Karpas-422 (cell line): ENCODE results near the gene FAT1. TPM values are rescaled to one million over a fixed set of nuclear protein-coding genes. Genes with fewer than 3 reads are reported as not detected.

Source experiments
- DNase-seq: peaks from one replicate; pipeline ENCODE4 v3.0.0-alpha.2; 2015
- H2AFZ ChIP-seq: fragments of 200-600 bp; sonication (generic); 2 replicates; pipeline ENCODE4 v1.6.1; 2014; ENCODE audit warnings: antibody characterized with exemption, low read length, mixed read lengths
- H3K27ac ChIP-seq: fragments of 200-600 bp; sonication (generic); 2 replicates; pipeline ENCODE4 v1.5.1; 2014; ENCODE audit warnings: mild to moderate bottlenecking, low read length, moderate library complexity
- H3K27me3 ChIP-seq: fragments of 200-600 bp; sonication (generic); 2 replicates; pipeline ENCODE4 v1.6.1; 2014; ENCODE audit warnings: low read length, mixed read lengths
- H3K36me3 ChIP-seq: fragments of 200-600 bp; sonication (generic); 2 replicates; pipeline ENCODE4 v1.6.1; 2014; ENCODE audit warnings: low read length, mixed read lengths; ENCODE audit not compliant: insufficient read depth
- H3K4me1 ChIP-seq: fragments of 200-600 bp; sonication (generic); 2 replicates; pipeline ENCODE4 v1.6.1; 2014; ENCODE audit warnings: mild to moderate bottlenecking, low read length, mixed read lengths
- H3K4me2 ChIP-seq: fragments of 200-600 bp; sonication (generic); 2 replicates; pipeline ENCODE4 v1.6.1; 2014; ENCODE audit warnings: low read length, low read depth, mild to moderate bottlenecking; ENCODE audit not compliant: poor library complexity, severe bottlenecking
- H3K4me3 ChIP-seq: fragments of 200-600 bp; sonication (generic); 2 replicates; pipeline ENCODE4 v1.5.1; 2014; ENCODE audit warnings: mild to moderate bottlenecking, antibody characterized with exemption, low read length, mixed read lengths
- H3K79me2 ChIP-seq: fragments of 200-600 bp; sonication (generic); 2 replicates; pipeline ENCODE4 v1.6.1; 2014; ENCODE audit warnings: mild to moderate bottlenecking, low read length, mixed read lengths
- H3K9ac ChIP-seq: fragments of 200-600 bp; sonication (generic); 2 replicates; pipeline ENCODE4 v1.6.0; 2014; ENCODE audit warnings: low read length
- H3K9me2 ChIP-seq: fragments of 200-600 bp; sonication (generic), shearing (Covaris generic); replicated peaks from 2 replicates; pipeline ENCODE4 v1.6.0; 2014; ENCODE audit warnings: mild to moderate bottlenecking, low read length, moderate library complexity; ENCODE audit not compliant: insufficient read depth
- H3K9me3 ChIP-seq: fragments of 300-700, 200-600 bp; sonication (generic); 2 replicates; pipeline ENCODE4 v1.6.1; 2014; ENCODE audit warnings: low read length, mixed read lengths
- H4K20me1 ChIP-seq: fragments of 200-600 bp; sonication (generic); 2 replicates; pipeline ENCODE4 v1.6.1; 2014; ENCODE audit warnings: mild to moderate bottlenecking, antibody characterized with exemption, low read length, low read depth; ENCODE audit not compliant: insufficient read depth
- total RNA-seq: library from RNA; depleted of rRNA; stranded (reverse); fragments of >200 nt; shearing (Covaris generic); gene quantifications from 2 replicates; pipeline ENCODE4 v1.2.3, GENCODE V29; 2014; ENCODE audit warnings: low replicate concordance

Gene FAT1
- total RNA-seq, 1 experiment from 2014 or later = 0.15 TPM

DNA sequence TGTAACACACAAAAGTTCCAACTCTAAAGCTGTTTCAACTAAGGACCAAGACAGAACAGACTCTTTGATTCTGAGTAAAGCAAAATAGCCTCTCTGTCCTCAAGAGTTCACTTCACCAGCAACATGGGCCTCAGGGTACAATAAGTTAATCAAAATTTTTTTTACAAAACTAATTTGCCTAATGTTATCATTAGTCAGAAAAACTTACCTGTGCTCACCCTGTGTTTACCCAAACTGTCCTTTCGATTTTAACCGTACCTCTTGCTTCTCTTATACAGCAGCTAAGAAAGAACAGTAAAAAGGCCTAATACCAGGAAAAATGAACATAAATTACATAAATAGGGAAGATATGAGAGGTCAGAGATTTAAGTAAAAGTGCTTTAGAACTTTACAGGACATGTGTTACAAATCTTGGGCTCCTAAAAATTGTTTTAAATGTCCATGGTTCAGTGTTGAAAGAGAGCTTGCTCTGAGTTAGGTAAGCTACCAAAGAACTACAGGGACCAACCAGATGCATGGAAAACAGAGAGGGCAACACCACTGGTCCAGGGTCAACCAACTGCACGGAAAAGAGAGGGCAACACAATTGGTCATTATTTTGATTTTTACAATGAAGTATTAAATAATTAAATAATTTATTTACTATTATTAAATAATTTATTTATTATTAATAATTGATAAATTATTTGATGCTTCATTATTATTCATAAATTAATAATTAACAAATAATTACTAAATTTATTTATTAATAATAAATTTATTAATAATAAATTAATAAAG lies 73.1 kb downstream of the FAT1 start:
- Histone ChIP-seq H4K20me1 (no peaks in the 10 kb centered on the region), H3K36me3 (no peaks in the 10 kb centered on the region)
- DNase-seq = no peak

GRCh38 chr4:186647821-186648220 lies 75.8 kb downstream of the FAT1 start:
- Histone ChIP-seq H2AFZ (no peak overlapping the region), H3K79me2 (no peaks in the 10 kb centered on the region), H3K4me1 (no peaks in the 10 kb centered on the region), H3K36me3 (no peaks in the 10 kb centered on the region), H3K27ac (no peak overlapping the region), H3K9ac (no peak overlapping the region), H3K9me3 (no peaks in the 10 kb centered on the region), H3K4me2 (no peak overlapping the region), H4K20me1 (no peaks in the 10 kb centered on the region), H3K4me3 (no peak overlapping the region), H3K27me3 (no peaks in the 10 kb centered on the region), H3K9me2 (no peaks in the 10 kb centered on the region)
- no peak for DNase-seq

More for the DNA sequence above, 73.1 kb downstream of the FAT1 start:
- Histone ChIP-seq H3K9me2 (no peaks in the 10 kb centered on the region), H3K9ac (no peak overlapping the region), H3K4me3 (no peak overlapping the region), H3K9me3 (no peaks in the 10 kb centered on the region), H3K79me2 (no peaks in the 10 kb centered on the region), H2AFZ (no peak overlapping the region), H3K27ac (no peak overlapping the region), H3K4me2 (no peak overlapping the region), H3K27me3 (no peaks in the 10 kb centered on the region), H3K4me1 (no peaks in the 10 kb centered on the region)

DNA sequence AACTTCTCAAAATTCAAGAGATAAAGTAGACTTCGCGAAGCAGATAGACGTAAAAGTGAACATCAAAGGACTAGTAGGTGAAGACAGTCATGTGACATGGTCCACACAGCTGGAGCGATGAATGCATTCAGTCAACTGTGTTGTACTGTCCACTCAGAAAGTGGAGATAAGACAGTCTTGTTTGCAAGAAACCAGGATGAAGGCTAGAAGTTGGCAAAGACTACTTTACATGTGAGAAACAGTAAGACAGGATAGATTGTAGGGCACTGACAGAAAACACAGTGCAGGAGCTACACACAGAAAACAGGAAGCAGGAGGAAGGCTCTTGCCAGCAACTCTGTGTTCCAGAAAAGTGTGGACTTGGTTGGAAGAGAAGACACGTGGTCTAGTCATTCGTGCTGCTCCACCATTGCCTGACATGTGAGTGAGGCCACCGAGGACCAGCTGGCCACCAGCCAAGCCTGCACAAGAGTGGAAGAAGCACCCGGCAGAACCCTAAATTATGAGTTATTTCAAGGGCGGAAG lies 78.9 kb downstream of the FAT1 start:
- Histone ChIP-seq H3K4me2 (no peak overlapping the region), H3K27me3 (no peaks in the 10 kb centered on the region), H4K20me1 (no peaks in the 10 kb centered on the region), H3K4me1 (no peaks in the 10 kb centered on the region), H3K9me3 (no peaks in the 10 kb centered on the region), H3K4me3 (no peak overlapping the region), H3K27ac (no peak overlapping the region), H3K9ac (no peak overlapping the region), H3K79me2 (no peaks in the 10 kb centered on the region), H2AFZ (no peak overlapping the region), H3K36me3 (no peaks in the 10 kb centered on the region), H3K9me2 (no peaks in the 10 kb centered on the region)
- no peak for DNase-seq

GRCh38 chr4:186644311-186644638 lies 79.4 kb downstream of the FAT1 start:
- Histone ChIP-seq H2AFZ (no peak overlapping the region), H3K9me2 (no peaks in the 10 kb centered on the region), H4K20me1 (no peaks in the 10 kb centered on the region), H3K4me1 (no peaks in the 10 kb centered on the region), H3K9me3 (no peaks in the 10 kb centered on the region), H3K36me3 (no peaks in the 10 kb centered on the region), H3K4me3 (no peak overlapping the region), H3K4me2 (no peak overlapping the region), H3K79me2 (no peaks in the 10 kb centered on the region), H3K27me3 (no peaks in the 10 kb centered on the region), H3K27ac (no peak overlapping the region), H3K9ac (no peak overlapping the region)
- DNase-seq = no peak

GRCh38 chr4:186643501-186644310 lies 80.0 kb downstream of the FAT1 start:
- no peaks in the 10 kb centered on the region for H3K27me3 ChIP-seq
- H3K9me2 ChIP-seq = no peaks in the 10 kb centered on the region
- no peaks in the 10 kb centered on the region for H3K79me2 ChIP-seq
- no peaks in the 10 kb centered on the region for H3K9me3 ChIP-seq
- no peaks in the 10 kb centered on the region for H4K20me1 ChIP-seq
- no peak overlapping the region for H3K4me3 ChIP-seq
- H3K9ac ChIP-seq = no peak overlapping the region
- no peak overlapping the region for H2AFZ ChIP-seq
- H3K4me2 ChIP-seq = no peak overlapping the region
- DNase-seq = no peak
- H3K27ac ChIP-seq = no peak overlapping the region
- H3K4me1 ChIP-seq = no peaks in the 10 kb centered on the region
- no peaks in the 10 kb centered on the region for H3K36me3 ChIP-seq

- H4K20me1 ChIP-seq = no peaks in the 10 kb centered on the region
- no peaks in the 10 kb centered on the region for H3K4me1 ChIP-seq
- H3K4me2 ChIP-seq = no peak overlapping the region
- H3K9ac ChIP-seq = no peak overlapping the region
- no peak overlapping the region for H3K27ac ChIP-seq
- H3K4me3 ChIP-seq = no peak overlapping the region
- H3K36me3 ChIP-seq = no peaks in the 10 kb centered on the region
- no peak overlapping the region for H2AFZ ChIP-seq
- H3K27me3 ChIP-seq = no peaks in the 10 kb centered on the region
- H3K9me3 ChIP-seq = no peaks in the 10 kb centered on the region
- no peaks in the 10 kb centered on the region for H3K9me2 ChIP-seq
- H3K79me2 ChIP-seq = no peaks in the 10 kb centered on the region
- no peak for DNase-seq
Measured at GRCh38 chr4:186642998-186643397, 80.7 kb downstream of the FAT1 start.

DNA sequence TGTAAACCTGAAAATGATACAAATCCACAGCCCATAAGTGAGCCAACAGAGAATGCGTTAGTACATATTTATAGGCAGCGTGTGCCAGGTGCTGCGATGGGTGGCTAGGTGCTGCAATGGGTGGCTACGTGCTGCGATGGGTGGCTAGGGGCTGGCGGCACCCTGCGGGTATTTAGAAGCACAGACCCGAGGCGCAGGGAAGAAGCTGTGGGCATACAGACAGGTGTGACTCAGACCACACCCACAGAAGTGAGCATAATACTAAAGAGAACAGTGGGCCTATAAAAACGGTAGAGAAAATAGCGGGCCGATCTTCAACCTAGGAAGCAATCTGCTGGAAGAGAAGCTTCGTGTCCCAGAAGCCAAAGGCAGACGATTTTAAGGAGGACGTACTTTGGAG lies 81.1 kb downstream of the FAT1 start:
- Histone ChIP-seq H3K9me2 (no peaks in the 10 kb centered on the region), H3K27me3 (no peaks in the 10 kb centered on the region), H3K9ac (no peak overlapping the region), H4K20me1 (no peaks in the 10 kb centered on the region), H3K4me2 (no peak overlapping the region), H3K27ac (no peak overlapping the region), H2AFZ (no peak overlapping the region), H3K4me3 (no peak overlapping the region), H3K9me3 (no peaks in the 10 kb centered on the region), H3K4me1 (no peaks in the 10 kb centered on the region), H3K79me2 (no peaks in the 10 kb centered on the region), H3K36me3 (no peaks in the 10 kb centered on the region)
- DNase-seq = no peak

- H3K27ac ChIP-seq = no peak overlapping the region
- H3K79me2 ChIP-seq = no peaks in the 10 kb centered on the region
- H3K9me2 ChIP-seq = no peaks in the 10 kb centered on the region
- no peaks in the 10 kb centered on the region for H3K27me3 ChIP-seq
- no peaks in the 10 kb centered on the region for H3K36me3 ChIP-seq
- H3K4me3 ChIP-seq = no peak overlapping the region
- DNase-seq = no peak
- no peak overlapping the region for H3K9ac ChIP-seq
- H4K20me1 ChIP-seq = no peaks in the 10 kb centered on the region
- H3K9me3 ChIP-seq = no peaks in the 10 kb centered on the region
- no peak overlapping the region for H3K4me2 ChIP-seq
- no peak overlapping the region for H2AFZ ChIP-seq
- H3K4me1 ChIP-seq = no peaks in the 10 kb centered on the region
Measured at GRCh38 chr4:186634591-186635128, 89.0 kb downstream of the FAT1 start.
